Keratinocyte (primary cell): ENCODE results near the gene FAIM2. TPM values are rescaled to one million over a fixed set of nuclear protein-coding genes. Genes with fewer than 3 reads are reported as not detected.

Experiments used
- DNase-seq: peaks from one replicate; pipeline ENCODE4 v3.0.0-alpha.2; 2011; ENCODE audit warnings: low read depth, missing footprints, low spot score
- FAIRE-seq: peaks from 2 replicates; lab custom pipeline; 2011; peaks lifted over from hg19 to GRCh38; lab: Jason Lieb, UNC
- H2AFZ ChIP-seq: 2 replicates; pipeline ENCODE4 v1.6.0; 2012; ENCODE audit warnings: low read length, control low read depth, inconsistent platforms; ENCODE audit not compliant: control insufficient read depth
- H3K27ac ChIP-seq: 2 replicates; pipeline ENCODE4 v1.5.1; 2011; ENCODE audit warnings: low read length; ENCODE audit not compliant: control insufficient read depth, insufficient read depth
- H3K27me3 ChIP-seq: 3 replicates; pipeline ENCODE4 v1.6.0; 2011; ENCODE audit warnings: low read length; ENCODE audit not compliant: control insufficient read depth, insufficient read depth; ENCODE audit errors: extremely low read depth
- H3K36me3 ChIP-seq, 2 experiments: 2 replicates in 1 of 2; 3 replicates in 1 of 2; pipeline ENCODE4 v1.5.1; 2011; ENCODE audit warnings: low read length in 2 of 2, mild to moderate bottlenecking in 1 of 2; ENCODE audit not compliant: control insufficient read depth in 2 of 2, insufficient read depth in 2 of 2; ENCODE audit errors: extremely low read depth in 1 of 2
- H3K4me1 ChIP-seq: 3 replicates; pipeline ENCODE4 v1.5.1; 2011; ENCODE audit warnings: low read length; ENCODE audit not compliant: control insufficient read depth, insufficient read depth; ENCODE audit errors: extremely low read depth
- H3K4me2 ChIP-seq: 3 replicates; pipeline ENCODE4 v1.6.0; 2011; ENCODE audit warnings: low read depth, low read length; ENCODE audit not compliant: control insufficient read depth, insufficient read depth; ENCODE audit errors: extremely low read depth
- H3K4me3 ChIP-seq, 3 experiments: fragments of 200-600 bp in 1 of 3; sonication (generic) in 1 of 3; 2 replicates in 2 of 3; 3 replicates in 1 of 3; pipeline ENCODE4 v1.5.1; 2011 to 2016; ENCODE audit warnings: low read length in 3 of 3, mild to moderate bottlenecking in 3 of 3, control low read depth in 2 of 3, inconsistent platforms in 1 of 3, low read depth in 1 of 3, mixed read lengths in 1 of 3, mixed run types in 1 of 3, moderate library complexity in 1 of 3; ENCODE audit not compliant: control insufficient read depth in 2 of 3, insufficient read depth in 2 of 3; ENCODE audit errors: extremely low read depth in 1 of 3
- H3K79me2 ChIP-seq: 2 replicates; pipeline ENCODE4 v1.6.0; 2012; ENCODE audit warnings: low read length; ENCODE audit not compliant: control insufficient read depth, insufficient read depth
- H3K9ac ChIP-seq: 3 replicates; pipeline ENCODE4 v1.6.0; 2011; ENCODE audit warnings: low read length; ENCODE audit not compliant: control insufficient read depth, insufficient read depth; ENCODE audit errors: extremely low read depth
- H3K9me1 ChIP-seq: 3 replicates; pipeline ENCODE4 v1.6.0; 2011; ENCODE audit warnings: low read length; ENCODE audit not compliant: control insufficient read depth, insufficient read depth; ENCODE audit errors: extremely low read depth
- H3K9me3 ChIP-seq: 2 replicates; pipeline ENCODE4 v1.5.1; 2012; ENCODE audit warnings: low read depth, low read length; ENCODE audit not compliant: control insufficient read depth
- H4K20me1 ChIP-seq: 3 replicates; pipeline ENCODE4 v1.6.0; 2011; ENCODE audit warnings: low read length; ENCODE audit not compliant: control insufficient read depth, insufficient read depth; ENCODE audit errors: extremely low read depth
- EZH2 ChIP-seq: IDR thresholded peaks from one replicate; pipeline ENCODE4 v1.6.1; 2012; ENCODE audit warnings: inconsistent platforms, mild to moderate bottlenecking, low read length, moderate library complexity
- dilution Hi-C: fragments of 300-500 bp; cut with MboI; formaldehyde crosslinking; loops from one replicate; pipeline ENCODE4 v1.7.0; 2020; ENCODE audit warnings: low sequenced_read_pairs; ENCODE audit not compliant: extremely low pct_ligation_motif_present
- polyA plus RNA-seq, 5 experiments: library from polyadenylated mRNA; depleted of rRNA in 3 of 5; stranded (reverse) in 3 of 5; stranded (forward) in 1 of 5; unstranded in 1 of 5; fragments of >200 nt; gene quantifications; 1 replicate in 1 of 5; 2 replicates in 3 of 5; 3 replicates in 1 of 5; pipeline versions ENCODE4 v1.2.1 to v1.2.3, GENCODE V29; 2011 to 2012; ENCODE audit warnings: missing spikeins in 2 of 5, low read depth in 1 of 5, low replicate concordance in 1 of 5
- TF ChIP-seq, protein P1 (sequence below), 3 experiments: IDR thresholded peaks in 1 of 3; conservative IDR thresholded peaks in 1 of 3; optimal IDR thresholded peaks in 1 of 3; 2 replicates in 2 of 3; 3 replicates in 1 of 3; pipeline versions ENCODE3 to v1.5.1; 2011; ENCODE audit warnings: low read length in 3 of 3, mild to moderate bottlenecking in 3 of 3, moderate library complexity in 2 of 3, control low read depth in 1 of 3, inconsistent platforms in 1 of 3; ENCODE audit not compliant: insufficient read depth in 2 of 3; ENCODE audit errors: extremely low read depth in 1 of 3

Gene FAIM2
- polyA plus RNA-seq, 1 donor (not counting 4 experiments of a cell fraction or from before 2014, with no cell fraction given) = not detected

- Histone ChIP-seq H3K79me2 (no peaks in the 10 kb centered on the region), H3K9me1 (no peaks in the 10 kb centered on the region), H3K9me3 (no peaks in the 10 kb centered on the region), H3K9ac (no peak overlapping the region), H3K4me1 (no peaks in the 10 kb centered on the region), H3K4me3 (no peak overlapping the region), H2AFZ (no peak overlapping the region), H3K27me3 (peaks cover 2% of the 10 kb centered on the region), H3K27ac (no peak overlapping the region), H3K4me2 (no peak overlapping the region), H3K36me3 (no peaks in the 10 kb centered on the region), H4K20me1 (no peaks in the 10 kb centered on the region)
- dilution Hi-C loops = no loop called here
- no peak for DNase-seq
- FAIRE-seq = no peak
- TF ChIP-seq, protein P1, sequence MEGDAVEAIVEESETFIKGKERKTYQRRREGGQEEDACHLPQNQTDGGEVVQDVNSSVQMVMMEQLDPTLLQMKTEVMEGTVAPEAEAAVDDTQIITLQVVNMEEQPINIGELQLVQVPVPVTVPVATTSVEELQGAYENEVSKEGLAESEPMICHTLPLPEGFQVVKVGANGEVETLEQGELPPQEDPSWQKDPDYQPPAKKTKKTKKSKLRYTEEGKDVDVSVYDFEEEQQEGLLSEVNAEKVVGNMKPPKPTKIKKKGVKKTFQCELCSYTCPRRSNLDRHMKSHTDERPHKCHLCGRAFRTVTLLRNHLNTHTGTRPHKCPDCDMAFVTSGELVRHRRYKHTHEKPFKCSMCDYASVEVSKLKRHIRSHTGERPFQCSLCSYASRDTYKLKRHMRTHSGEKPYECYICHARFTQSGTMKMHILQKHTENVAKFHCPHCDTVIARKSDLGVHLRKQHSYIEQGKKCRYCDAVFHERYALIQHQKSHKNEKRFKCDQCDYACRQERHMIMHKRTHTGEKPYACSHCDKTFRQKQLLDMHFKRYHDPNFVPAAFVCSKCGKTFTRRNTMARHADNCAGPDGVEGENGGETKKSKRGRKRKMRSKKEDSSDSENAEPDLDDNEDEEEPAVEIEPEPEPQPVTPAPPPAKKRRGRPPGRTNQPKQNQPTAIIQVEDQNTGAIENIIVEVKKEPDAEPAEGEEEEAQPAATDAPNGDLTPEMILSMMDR (optimal IDR thresholded peaks at IDR 0.05 in 1 of 3, IDR thresholded peaks at IDR 0.05 in 1 of 3, conservative IDR thresholded peaks at IDR 0.05 in 1 of 3; ENCODE audit: extremely low read depth in 1 of 3, insufficient read depth in 2 of 3, low read length in 3 of 3) = no peak
- no peak for TF ChIP-seq EZH2
Measured at GRCh38 chr12:49916129-49916919, 12.6 kb upstream of the FAIM2 start.

DNA sequence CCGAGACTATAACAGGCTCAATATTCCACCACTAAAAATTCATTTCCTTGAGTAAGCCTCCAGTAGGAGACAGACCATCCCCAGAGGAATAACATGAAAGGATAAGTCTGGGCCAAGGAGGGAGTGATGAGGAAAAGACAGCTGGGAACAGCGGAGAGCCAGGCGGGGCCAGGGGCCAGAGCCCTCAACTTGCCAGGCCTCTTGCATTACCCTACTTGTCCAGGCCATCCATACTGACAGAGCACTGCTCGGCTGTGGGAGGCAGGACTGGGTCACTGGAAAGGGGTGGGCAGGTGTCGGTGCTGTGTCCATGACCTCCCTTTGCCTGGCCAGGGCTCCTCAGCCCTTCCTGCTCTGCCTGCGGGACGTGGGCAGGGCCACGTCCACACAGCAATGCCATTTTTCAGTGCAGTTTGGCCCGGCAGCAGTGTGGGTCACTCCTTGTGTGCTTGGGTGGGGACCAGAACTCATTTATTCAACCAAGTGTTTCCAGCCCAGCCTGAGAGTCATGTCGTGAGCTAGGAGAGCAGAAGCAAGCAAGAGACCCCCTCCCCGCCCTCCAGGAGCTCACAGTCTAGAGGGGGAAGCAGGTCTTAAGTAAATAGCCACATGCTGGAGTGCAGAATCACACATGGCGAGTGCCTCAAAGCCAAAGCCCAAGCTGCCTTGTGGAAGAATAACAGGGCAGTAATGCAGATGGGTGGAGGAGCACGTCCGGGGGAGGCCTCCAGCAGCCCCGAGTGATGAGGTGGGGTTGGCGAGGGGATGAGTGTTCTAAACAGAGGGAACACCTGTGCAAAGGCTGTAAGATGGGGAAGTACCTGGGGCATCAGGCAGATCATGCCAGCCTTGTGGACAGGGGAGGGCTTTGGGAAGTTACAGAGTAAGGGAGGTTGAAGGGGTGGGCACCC, 8.9 kb upstream of the FAIM2 start:
- no peaks in the 10 kb centered on the region for H4K20me1 ChIP-seq
- H3K27ac ChIP-seq = no peak overlapping the region
- H3K36me3 ChIP-seq = no peaks in the 10 kb centered on the region
- H3K79me2 ChIP-seq = no peaks in the 10 kb centered on the region
- DNase-seq (no peak), FAIRE-seq (no peak)
- peaks cover 7% of the 10 kb centered on the region for H3K4me1 ChIP-seq
- peaks cover 2% of the 10 kb centered on the region for H3K27me3 ChIP-seq
- TF ChIP-seq, protein P1 (optimal IDR thresholded peaks at IDR 0.05 in 1 of 3, IDR thresholded peaks at IDR 0.05 in 1 of 3, conservative IDR thresholded peaks at IDR 0.05 in 1 of 3; ENCODE audit: extremely low read depth in 1 of 3, insufficient read depth in 2 of 3, low read length in 3 of 3) = no peak
- TF ChIP-seq EZH2 = no peak
- no peak overlapping the region for H3K4me2 ChIP-seq
- H2AFZ ChIP-seq = no peak overlapping the region
- dilution Hi-C loops = no loop called here
- H3K9ac ChIP-seq = no peak overlapping the region
- H3K9me3 ChIP-seq = no peaks in the 10 kb centered on the region
- no peaks in the 10 kb centered on the region for H3K9me1 ChIP-seq
- H3K4me3 ChIP-seq = no peak overlapping the region
